CD4-positive, alpha-beta T cell treated with Interferon gamma for 1 hour (primary cell): ENCODE data around the gene B3GNT5.

Experiments
- DNase-seq: peaks from one replicate; pipeline ENCODE4 v3.0.0-alpha.2; 2020

The B3GNT5 gene

DNA sequence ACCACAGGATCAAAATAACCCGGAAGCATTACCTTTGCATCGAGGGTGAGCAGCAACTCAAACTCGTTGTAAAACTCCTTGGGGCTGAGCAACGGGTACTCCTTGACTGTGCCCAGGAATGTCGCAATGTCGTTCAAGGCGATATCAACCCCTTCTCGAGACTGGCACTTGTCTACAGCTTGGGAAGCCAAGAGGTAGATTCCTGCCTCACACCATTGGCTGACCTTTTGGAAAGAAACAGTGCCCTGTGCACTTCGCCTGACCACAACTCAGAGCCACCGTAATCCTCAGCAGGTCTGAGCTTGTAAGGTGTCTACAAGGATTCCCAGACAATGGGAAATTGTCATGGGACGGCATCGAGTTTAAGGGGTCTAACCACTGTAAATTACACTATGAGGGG lies 43.9 kb downstream of the B3GNT5 start:
- DNase-seq, result no peak

DNA sequence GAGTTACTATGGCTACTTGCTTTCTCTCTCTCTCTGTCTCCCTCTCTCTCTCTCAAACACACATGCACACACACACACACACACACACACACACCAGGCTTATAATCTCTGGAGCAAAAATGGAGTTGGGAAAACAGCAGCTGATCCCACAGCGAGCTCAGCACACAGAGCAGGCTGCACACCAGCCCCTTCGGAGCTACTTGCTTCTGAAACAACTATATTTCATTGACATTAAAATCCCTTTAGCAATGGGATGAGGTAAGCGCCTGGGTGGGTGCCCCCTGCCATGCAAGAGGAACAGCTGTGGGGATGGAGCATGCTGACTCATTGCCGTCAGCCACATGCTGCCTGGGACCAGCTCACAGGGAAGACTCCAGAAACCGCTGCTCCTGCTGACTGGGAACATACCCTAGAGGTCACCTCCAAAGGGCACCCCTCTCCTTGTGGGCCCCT lies 45.7 kb downstream of the B3GNT5 start:
- peak; percentile 60 for DNase-seq

DNA sequence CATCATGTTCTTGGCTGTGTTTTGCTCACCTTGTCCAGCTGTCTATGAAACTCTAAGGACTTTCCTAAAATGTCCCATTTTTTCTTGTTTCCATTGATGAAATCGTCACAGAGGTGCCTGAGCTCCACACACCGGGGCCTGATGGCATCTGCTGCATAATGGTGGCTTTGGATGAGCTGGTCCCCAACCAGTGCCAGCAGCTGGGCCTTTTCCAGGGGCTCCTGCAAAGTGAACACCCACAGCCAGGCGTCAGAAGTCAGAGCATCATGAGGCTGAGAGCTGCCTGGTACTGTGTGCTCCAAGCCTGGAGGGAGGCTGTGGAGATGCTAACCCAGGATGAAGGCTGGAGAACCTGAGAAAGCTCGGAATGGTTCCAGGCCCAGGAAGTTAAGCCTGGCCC lies 46.9 kb downstream of the B3GNT5 start:
- no peak for DNase-seq

DNA sequence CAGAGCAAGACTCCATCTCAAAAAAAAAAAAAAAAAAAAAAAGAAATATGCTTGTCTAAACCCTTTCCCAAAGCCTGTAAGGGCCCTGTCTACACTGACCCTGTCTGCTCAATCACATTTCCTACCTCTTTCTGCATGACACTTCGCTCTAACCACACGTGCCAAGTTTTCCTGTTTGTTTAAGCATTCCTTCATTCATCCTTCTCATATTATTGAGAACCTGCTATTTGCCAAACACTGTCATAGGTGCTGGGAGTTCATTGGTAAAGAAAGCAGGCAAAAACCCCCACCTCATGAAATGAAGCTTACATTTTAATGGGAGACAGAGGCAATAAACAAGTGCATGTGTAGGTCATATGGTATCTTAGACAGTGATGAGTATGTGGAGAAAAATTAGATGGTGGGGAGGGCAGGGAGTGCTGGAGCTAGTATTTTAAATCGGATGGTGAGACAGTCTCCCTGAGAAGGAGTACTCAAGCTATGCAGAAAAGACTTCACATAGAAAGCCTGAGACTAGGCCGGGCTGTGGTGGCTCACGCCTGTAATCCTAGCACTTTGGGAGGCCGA lies 48.0 kb downstream of the B3GNT5 start:
- DNase-seq, result no peak

DNA sequence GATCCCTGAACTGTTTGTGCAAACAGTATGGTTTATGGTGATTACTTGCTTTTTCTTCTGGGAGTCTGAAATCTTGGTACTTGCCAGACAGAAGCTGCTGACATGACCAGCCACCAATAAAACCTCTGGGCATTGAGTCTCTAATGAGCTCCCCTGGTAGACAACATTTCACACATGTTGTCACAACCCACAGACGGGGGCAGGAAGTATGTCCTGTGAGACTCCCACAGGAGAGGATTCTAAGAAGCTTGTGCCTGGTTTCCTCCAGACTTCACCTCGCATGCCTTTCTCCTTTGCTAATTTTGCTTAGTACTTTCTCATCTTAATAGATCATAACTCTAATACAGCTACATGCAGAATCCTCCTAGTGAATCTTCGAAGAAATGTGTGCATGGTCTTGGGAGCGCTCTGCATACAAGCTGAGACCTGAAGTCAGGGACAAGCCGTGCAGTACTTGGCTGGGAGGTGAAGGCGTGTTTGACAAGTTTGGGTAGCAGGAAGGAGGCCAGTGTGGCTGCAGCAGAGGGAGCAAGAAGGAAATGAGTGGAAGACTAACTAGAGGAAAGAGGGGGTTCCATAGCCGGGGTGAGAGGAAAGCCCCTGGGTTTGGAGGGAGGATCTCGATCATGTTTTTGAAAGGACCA lies 49.0 kb downstream of the B3GNT5 start:
- DNase-seq, result no peak

DNA sequence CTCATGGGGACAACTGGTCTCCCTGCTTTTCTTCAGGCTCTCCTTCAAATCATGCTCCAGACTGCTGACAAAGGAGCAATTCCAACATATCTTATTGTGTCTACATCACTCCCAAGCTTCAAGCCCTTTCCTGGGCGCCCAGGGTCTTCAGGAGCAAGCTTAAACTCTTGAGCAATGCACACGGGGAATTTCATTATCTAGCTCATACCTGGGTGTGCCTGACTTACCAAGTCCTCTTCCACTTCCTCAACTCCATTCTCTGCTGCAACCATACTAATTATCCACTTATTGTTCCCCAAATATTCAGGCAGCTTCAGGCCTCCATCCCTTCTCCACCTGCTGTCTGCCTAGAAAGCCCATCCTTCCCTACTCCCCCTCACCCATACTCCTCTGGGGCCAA lies 50.6 kb downstream of the B3GNT5 start:
- no peak for DNase-seq

DNA sequence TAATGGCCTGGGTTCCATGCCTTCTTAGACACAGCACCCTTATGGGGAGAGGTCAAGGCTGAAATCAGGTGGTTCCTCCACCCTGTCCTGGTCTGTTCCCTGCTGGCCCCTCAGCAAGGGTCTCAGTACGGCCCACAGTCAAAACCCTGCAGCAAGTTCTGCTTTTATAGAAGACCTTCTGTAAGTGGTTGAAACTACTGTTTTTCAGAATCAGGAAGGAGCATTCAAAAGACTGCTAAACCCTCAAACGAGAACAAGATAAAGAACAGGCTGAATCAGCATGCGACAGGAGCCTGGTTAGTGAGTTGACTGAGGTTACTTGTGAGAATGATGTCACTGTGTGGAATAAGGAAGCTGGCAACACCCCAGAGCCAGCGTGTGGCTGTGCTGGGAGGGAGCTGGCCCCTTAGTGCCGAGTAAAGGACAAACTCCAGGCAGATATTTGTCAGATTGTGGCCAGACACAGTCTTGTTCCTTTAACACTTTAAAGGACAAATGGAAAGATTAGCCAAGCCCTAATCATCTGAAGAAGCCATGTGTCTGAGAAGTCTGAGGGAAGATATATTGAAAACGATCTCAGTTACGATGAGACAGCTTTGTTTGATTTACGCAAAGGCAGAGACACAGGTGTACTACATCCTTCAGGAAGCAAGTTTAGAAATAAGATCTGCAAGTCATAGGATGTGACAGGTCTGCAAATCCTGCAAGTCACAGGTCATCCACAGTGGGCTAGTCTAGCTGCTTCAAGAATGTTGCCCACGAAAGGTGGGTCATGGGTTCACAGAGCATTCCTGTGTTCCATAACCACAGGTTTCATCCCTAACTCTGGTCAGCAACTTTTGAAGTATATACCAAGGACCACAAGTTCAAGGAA lies 54.0 kb downstream of the B3GNT5 start:
- DNase-seq, result peak; percentile 77

DNA sequence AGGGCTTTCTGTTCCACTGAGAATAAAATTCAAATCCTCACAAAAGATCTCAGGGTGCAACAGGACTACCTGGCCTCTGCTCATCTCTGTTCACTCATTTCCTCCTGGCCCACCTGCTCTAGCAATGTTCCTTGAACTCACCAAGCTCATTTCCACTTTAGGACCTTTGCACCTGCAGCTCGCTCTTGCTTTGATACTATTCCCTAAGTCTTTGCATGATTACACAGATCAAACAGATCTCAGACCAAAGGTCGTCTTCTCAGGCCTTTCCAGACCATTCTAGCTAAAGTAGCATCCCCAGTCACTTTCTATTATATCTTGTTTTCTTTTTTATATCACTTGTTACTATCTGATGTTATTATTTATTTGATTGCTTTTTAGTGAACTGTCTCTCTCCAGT lies 54.7 kb downstream of the B3GNT5 start:
- DNase-seq, result no peak

DNA sequence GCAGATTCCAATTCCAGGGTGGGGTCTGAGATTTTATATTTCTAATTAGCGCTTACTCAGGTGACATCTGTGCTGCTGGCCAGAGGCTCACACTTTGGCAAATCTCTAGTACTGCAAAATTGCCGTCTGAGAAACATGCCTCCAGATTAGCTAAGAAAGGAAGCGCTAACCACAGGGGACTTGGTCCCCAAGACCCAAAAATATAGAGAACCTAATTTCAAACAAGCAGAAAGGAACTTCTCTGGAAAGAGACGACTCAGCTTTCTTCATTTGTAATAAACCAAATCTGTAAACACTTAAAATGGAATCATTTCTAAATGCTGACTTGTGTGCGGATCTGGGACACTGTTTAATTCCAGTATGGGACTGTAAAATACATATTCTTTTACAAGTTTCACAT lies 55.7 kb downstream of the B3GNT5 start:
- DNase-seq, result no peak

DNA sequence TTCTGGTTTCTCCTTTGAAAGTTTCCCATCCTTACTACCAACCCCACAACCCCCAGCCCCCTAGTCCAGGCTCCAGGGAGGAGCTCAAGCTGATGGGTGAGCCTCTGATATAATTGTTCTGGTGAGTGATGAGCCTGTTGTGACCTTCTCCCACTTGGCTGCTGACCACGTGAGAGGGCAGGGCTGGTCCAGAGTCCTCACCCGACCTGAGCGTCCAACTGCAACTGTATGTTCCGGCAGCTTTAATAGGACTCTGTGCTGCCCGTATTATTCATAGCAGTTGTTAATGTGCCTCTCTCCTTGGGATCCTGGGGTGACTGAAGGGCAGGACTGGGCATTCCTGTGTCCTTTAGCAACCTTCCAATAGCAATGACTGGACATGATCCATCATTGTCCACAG lies 56.2 kb downstream of the B3GNT5 start:
- DNase-seq, result no peak

DNA sequence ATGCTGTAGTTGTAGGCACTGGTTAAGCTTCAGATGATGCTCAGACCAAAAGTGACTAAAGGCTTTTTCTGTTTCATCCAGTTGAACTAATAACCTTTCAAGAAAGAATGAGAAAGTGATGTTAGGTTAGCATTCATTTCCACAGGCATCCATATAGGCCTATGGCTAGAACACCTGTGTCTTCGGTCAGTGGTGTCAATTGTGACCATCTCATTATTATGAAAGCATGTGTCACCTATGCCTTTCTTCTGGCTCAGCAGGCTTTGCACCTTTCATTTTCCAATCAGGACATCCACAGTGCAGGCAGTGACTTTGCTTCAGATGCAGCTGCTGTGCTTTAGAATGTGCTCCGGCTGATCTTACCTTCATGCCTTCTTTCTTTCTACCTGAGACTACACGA lies 57.9 kb downstream of the B3GNT5 start:
- DNase-seq, result no peak

DNA sequence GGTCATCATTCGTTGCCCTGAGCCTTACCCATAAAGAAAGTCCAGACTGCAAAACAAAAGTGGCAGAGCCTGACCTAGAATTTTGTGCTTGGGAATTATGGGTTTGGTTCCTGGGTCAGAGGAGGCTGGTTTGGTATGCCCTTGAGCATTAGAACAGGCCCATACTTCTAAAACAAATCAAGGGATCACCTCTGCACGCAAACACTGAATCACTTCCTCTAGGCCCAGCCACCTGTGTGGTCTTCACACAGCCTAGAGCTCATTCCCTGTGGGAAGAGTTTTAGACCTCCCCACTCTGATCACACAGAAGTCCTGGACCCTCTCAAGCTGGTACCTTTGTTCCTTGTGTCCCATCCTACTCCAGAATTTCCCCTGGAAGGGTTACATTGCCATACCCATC lies 59.4 kb downstream of the B3GNT5 start:
- DNase-seq, result no peak

DNA sequence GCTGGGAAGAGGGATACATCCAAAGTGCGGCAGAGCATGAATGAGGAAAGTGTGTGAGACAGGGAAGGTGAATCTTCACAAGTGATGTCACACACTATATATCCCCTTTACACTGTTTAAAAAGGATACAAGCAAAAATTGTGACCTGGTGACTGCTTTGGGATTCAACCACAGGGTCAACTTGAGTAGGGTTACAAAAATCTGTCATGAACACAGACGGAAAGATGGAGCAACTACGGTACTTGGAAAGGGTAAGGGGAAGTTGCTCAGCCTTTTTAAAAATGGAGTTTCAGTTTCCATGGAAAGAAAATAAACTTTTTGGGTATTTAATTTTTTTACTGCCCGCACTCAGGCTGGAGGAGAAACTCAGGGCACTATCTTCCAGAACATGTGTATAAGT lies 60.3 kb downstream of the B3GNT5 start:
- DNase-seq, result no peak

DNA sequence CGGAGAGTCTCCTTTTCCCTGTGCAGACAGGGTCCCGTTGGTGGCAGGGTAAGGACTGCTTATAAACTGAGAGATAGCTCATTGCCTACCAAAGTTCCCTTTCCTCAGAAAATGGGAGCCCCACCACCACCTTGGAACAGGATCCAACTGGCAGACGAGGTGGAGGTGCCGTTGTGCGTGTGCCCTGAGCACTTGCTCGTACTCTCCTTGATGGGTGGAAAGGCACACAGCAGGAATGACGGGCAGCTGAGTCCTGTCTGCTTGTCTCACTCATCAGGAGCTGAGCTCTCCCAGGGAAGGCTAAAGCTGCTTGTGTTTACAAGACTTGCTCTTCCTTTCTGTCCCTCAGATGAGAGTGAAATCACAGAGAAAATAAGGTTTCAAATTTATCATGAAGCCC lies 60.7 kb downstream of the B3GNT5 start:
- DNase-seq, result no peak

DNA sequence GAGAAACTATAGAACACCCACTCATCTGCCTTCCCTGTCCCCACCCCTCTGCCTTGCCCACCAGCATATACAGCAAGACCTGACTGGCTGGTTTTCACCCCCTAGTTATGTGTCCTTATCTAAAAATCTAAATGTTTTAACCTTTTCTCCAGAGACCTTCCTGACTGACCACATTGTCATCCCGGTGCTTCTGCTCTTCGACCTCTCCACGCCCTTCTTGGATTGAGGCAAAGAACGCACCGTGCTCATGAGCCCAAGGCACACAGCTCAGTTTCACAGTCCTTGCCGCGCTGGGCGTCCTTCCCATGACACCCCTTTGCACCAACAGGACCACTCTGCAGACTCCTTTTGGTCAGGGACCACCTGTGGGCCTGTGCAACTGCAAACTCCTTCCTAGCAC lies 62.7 kb downstream of the B3GNT5 start:
- no peak for DNase-seq

DNA sequence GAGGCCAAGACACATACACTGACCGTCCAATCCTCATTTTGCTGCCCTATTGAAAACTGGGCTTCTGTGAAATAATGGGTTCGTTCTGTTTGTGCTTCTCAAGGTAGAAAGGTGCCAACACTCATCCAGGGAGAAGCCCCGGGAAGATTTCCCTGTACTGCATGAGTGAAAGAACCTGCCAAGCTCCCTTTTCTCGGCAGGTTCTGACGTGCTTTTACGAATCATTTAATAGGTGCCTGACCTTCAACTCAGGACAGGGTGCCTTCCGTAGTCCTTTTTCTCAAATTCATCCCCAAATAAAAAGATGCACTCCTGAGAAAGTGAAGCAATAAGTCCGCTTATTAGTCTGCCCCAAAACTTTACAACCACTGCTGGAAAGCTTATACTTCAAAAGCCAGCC lies 64.2 kb downstream of the B3GNT5 start:
- no peak for DNase-seq

DNA sequence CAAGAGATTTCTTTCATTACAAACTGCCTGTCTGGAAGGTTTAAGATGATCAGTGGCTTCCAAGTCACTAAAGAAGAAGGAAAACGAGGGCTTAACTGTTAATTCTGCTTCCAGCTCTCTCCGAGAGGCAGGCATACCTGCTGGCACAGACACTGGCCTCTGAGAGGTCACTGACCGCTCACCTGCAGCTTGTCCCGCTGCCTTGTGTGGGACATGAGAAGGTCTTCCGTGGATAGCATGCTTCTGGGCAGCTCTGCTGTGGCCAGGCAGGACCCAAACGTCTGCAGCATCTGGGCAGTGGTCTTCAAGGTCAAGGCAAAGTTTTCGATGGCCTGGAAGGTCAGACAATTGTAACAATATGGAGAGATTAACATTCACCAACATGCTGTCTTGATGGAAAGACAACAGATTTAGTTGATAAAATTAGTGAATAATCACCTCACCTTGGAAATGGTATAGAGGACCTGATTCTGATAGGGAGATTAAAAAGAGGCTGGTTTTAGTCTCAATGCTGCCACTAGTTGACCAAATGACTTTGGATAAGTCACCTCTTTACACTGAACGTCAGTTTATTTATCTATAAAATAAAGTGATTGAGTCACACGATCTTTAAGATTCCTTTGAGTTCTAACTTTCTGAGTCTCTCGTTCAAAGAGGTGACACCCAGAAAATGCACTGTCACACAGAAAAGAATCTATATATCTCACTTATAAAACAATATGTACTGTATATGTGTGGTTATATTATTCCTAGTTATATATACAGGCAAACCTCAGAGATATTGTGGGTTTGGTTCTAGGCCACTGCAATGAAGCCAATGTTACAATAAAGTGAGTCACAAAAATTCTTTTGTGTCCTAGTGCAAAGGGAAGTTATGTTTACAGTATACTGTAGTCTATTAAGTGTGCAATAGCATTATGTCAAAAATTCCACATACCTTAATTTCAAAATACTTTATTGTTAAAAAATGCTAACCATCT lies 65.1 kb downstream of the B3GNT5 start:
- DNase-seq, result no peak

DNA sequence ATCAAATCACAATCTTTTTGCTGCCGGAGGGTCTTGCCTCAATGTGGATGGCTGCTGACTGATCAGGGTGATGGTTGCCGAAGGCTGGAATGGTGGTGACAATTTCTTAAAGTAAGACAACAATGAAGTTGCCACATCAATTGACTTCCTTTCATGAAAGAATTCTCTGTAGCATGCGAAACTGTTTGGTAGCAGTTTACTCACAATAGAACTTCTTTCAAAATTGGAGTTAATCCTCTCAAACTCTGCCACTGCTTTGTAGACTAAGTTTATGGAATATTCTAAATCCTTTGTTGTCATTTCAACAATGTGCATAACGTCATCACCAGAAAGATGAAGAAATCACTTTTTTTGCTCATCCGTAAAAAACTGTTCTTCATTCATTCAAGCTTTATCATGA lies 65.8 kb downstream of the B3GNT5 start:
- no peak for DNase-seq

DNA sequence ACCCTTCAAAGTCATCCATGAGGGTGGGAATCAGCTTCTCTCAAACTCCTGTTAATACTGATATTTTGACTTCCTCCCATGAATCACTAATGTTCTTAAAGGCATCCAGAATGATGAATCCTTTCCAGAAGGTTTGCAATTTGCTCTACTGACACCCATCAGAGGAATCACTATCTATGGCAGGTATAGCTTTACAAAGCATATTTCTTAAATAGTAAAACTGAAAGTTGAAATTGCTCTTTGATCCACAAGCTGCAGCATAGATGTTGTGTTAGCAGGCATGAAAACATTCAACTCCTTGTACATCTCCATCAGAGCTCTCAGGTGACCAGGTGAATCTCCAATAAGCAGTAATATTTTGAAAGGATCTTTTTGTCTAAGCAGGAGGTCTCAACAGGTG lies 66.3 kb downstream of the B3GNT5 start:
- no peak for DNase-seq
